C4-2B (cell line): Measurements from ENCODE around the gene GPR148.

ENCODE experiments used
- CTCF ChIP-seq: fragments of 450-650 bp; conservative IDR thresholded peaks from 2 replicates; pipeline ENCODE4 v1.5.1; 2017; ENCODE audit warnings: mild to moderate bottlenecking
- ZFX ChIP-seq: fragments of 450-650 bp; IDR thresholded peaks from 2 replicates; pipeline ENCODE4 v1.6.1; 2017

DNA sequence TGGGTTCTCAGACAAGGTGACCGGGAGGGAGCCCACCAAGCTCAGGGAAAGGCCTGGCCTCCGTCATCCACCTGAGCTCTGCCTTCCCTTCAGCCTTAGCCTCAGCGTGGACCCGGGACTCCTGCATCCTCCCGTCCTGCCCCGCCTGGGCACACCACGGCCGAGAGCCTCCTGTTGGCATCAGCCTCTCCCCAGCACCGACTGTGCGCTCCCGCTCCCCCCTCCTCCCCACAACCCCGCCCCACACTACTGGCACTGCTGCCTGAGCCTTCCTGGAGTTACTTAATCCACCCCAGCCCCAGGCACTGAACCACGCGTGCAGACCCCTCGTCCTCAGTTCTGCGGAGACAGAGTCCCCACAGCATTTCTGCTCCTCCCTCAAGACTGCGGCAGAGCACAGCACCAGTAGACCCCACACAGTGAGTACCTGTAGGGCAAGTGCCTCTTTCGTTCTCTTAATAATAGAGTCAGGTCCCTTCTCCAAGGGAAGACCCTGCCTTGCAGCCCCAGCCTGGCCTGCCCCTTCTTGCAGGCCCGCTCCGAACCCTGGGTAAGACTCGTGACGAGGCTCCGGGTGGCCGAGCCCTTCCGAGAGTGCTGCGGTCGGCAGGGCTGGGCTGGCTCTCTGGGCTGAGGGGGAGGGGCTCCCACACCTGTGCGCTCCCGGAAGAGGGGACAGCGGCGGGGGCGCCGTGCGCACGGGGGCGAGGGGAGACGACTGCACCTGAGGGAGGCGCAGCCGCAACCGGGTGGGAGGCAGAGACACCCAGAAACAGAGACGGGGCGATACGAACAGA lies 26.6 kb downstream of the GPR148 start, which contains the start of gene AMER3:
- no peak for TF ChIP-seq CTCF
- no peak for TF ChIP-seq ZFX
